HepG2 (cell line): ENCODE results near the gene SNHG17. TPM values are rescaled to one million over a fixed set of nuclear protein-coding genes. Genes with fewer than 3 reads are reported as not detected.
A peak's percentile ranks its signal among the peaks of the same experiment; 100 is the strongest.

Experiments
- ATAC-seq: fragments of 200-7000 bp; cut with Tn5 transposase; 3 replicates; pipeline ENCODE4 v1.9.1; 2020; ENCODE audit warnings: mild to moderate bottlenecking, moderate library complexity
- BruUV-seq: library from RNA; stranded (reverse); fragments of 400-500 nt; replicated peaks from 2 replicates; lab custom pipeline; 2021; lab: Mats Ljungman, UMichigan
- CTCF ChIA-PET: fragments of 300-600 bp; formaldehyde crosslinking; extraction: SDS; loops from one replicate; lab custom pipeline; 2021; ENCODE audit warnings: low total read pairs, inconsistent platforms, low intra/inter-chr PET ratio; lab: Yijun Ruan, JAX
- POLR2A ChIA-PET: fragments of 350-600 bp; sonication (Branson Sonifier 250); formaldehyde crosslinking; loops from one replicate; lab custom pipeline; 2020; ENCODE audit warnings: antibody characterized with exemption, inconsistent platforms; lab: Yijun Ruan, JAX
- DNase-seq: peaks from one replicate; pipeline ENCODE4 v3.0.0-alpha.2; 2015; ENCODE audit warnings: low spot score
- FAIRE-seq: peaks from 3 replicates; lab custom pipeline; 2011; peaks lifted over from hg19 to GRCh38; lab: Jason Lieb, UNC
- H2AFZ ChIP-seq: one replicate; pipeline ENCODE4 v1.6.1; 2011; ENCODE audit warnings: low read length, inconsistent platforms
- H3K27ac ChIP-seq: fragments of 300-600 bp; 3 replicates; pipeline ENCODE4 v1.8.0; 2011; ENCODE audit warnings: mixed run types, mild to moderate bottlenecking, mixed read lengths, low read length, inconsistent platforms; ENCODE audit not compliant: insufficient read depth; ENCODE audit errors: extremely low read length
- H3K27me3 ChIP-seq, 2 experiments: fragments of 200-600 bp in 1 of 2; 2 replicates in 1 of 2; 3 replicates in 1 of 2; pipeline versions ENCODE4 v1.6.0 to v1.8.0; 2011; ENCODE audit warnings: low read length in 2 of 2, mild to moderate bottlenecking in 2 of 2, moderate library complexity in 2 of 2, inconsistent platforms in 1 of 2; ENCODE audit not compliant: insufficient read depth in 2 of 2, control insufficient read depth in 1 of 2
- H3K36me3 ChIP-seq, 2 experiments: fragments of 200-600 bp in 1 of 2; replicated peaks in 1 of 2; 2 replicates in 1 of 2; 3 replicates in 1 of 2; pipeline versions ENCODE4 v1.5.1 to v1.8.0; 2011; ENCODE audit warnings: low read length in 2 of 2, inconsistent platforms in 1 of 2; ENCODE audit not compliant: insufficient read depth in 2 of 2, control insufficient read depth in 1 of 2
- H3K4me1 ChIP-seq: 2 replicates; pipeline ENCODE4 v1.5.1; 2012; ENCODE audit warnings: low read length, inconsistent platforms; ENCODE audit not compliant: insufficient read depth
- H3K4me2 ChIP-seq: 2 replicates; pipeline ENCODE4 v1.6.0; 2011; ENCODE audit warnings: low read depth, low read length, inconsistent platforms
- H3K4me3 ChIP-seq, 3 experiments: fragments of 200-600 bp in 1 of 3; sonication (generic), shearing (Covaris generic) in 1 of 3; replicated peaks in 1 of 3; 2 replicates each; pipeline ENCODE4 v1.5.1; 2011 to 2016; ENCODE audit warnings: low read length in 3 of 3, inconsistent platforms in 2 of 3, low read depth in 2 of 3, mild to moderate bottlenecking in 2 of 3, control low read depth in 1 of 3, mixed read lengths in 1 of 3; ENCODE audit not compliant: insufficient read depth in 1 of 3
- H3K79me2 ChIP-seq: one replicate; pipeline ENCODE4 v1.6.1; 2011; ENCODE audit warnings: low read length, inconsistent platforms; ENCODE audit not compliant: insufficient read depth
- H3K9ac ChIP-seq: 2 replicates; pipeline ENCODE4 v1.6.0; 2011; ENCODE audit warnings: mild to moderate bottlenecking, low read depth, low read length, inconsistent platforms; ENCODE audit not compliant: insufficient read depth
- H3K9me3 ChIP-seq: 2 replicates; pipeline ENCODE4 v1.5.1; 2012; ENCODE audit warnings: mild to moderate bottlenecking, low read length
- H4K20me1 ChIP-seq: 2 replicates; pipeline ENCODE4 v1.6.0; 2011; ENCODE audit warnings: inconsistent platforms, mild to moderate bottlenecking, low read length, moderate library complexity; ENCODE audit not compliant: insufficient read depth
- DBP ChIP-seq: sonication (generic); formaldehyde crosslinking; IDR thresholded peaks from 2 replicates; pipeline ENCODE4 v1.4.0; 2020; ENCODE audit warnings: missing genetic modification reagents; ENCODE audit errors: not compliant biosample characterization
- FUBP1 ChIP-seq: sonication (generic); formaldehyde crosslinking; IDR thresholded peaks from 2 replicates; pipeline ENCODE4 v1.5.1; 2020; ENCODE audit warnings: missing genetic modification reagents, mild to moderate bottlenecking, borderline replicate concordance
- MAFF ChIP-seq: IDR thresholded peaks from 2 replicates; pipeline ENCODE4 v1.6.1; 2011; ENCODE audit warnings: low read depth, low read length, improper control_type of control experiment
- MAFK ChIP-seq, 2 experiments: IDR thresholded peaks in 1 of 2; conservative IDR thresholded peaks in 1 of 2; 2 replicates each; pipeline ENCODE4 v1.6.1; 2011; ENCODE audit warnings: improper control_type of control experiment in 2 of 2, low read length in 2 of 2
- MAZ ChIP-seq, 2 experiments: sonication (generic) in 1 of 2; formaldehyde crosslinking in 1 of 2; IDR thresholded peaks; 2 replicates each; pipeline versions ENCODE4 v1.5.0 to v1.6.1; 2012 to 2020; ENCODE audit warnings: low read depth in 2 of 2, mild to moderate bottlenecking in 2 of 2, borderline replicate concordance in 1 of 2, improper control_type of control experiment in 1 of 2, low read length in 1 of 2, missing genetic modification reagents in 1 of 2, moderate library complexity in 1 of 2
- MTA3 ChIP-seq: sonication (generic); formaldehyde crosslinking; IDR thresholded peaks from 2 replicates; pipeline ENCODE4 v1.4.0; 2020; ENCODE audit warnings: missing genetic modification reagents
- POLR2A ChIP-seq, 2 experiments: IDR thresholded peaks; 2 replicates each; pipeline ENCODE4 v1.6.1; 2011; ENCODE audit warnings: low read depth in 2 of 2, low read length in 2 of 2, mild to moderate bottlenecking in 1 of 2, moderate library complexity in 1 of 2; ENCODE audit not compliant: insufficient read depth in 1 of 2
- POLR2G ChIP-seq: fragments of 200-400 bp; formaldehyde crosslinking; IDR thresholded peaks from 2 replicates; pipeline ENCODE4 v1.6.1; 2018; ENCODE audit warnings: mild to moderate bottlenecking, low read depth, low read length, moderate library complexity
- ZNF567 ChIP-seq: sonication (generic); formaldehyde crosslinking; IDR thresholded peaks from 2 replicates; pipeline ENCODE4 v1.8.1; 2023; ENCODE audit warnings: mild to moderate bottlenecking, missing genetic modification reagents, borderline replicate concordance
- ZNF672 ChIP-seq: sonication (generic); formaldehyde crosslinking; IDR thresholded peaks from 2 replicates; pipeline ENCODE4 v1.8.1; 2022; ENCODE audit warnings: missing genetic modification reagents
- ZNF746 ChIP-seq: sonication (generic); formaldehyde crosslinking; IDR thresholded peaks from 2 replicates; pipeline ENCODE4 v1.8.0; 2022; ENCODE audit warnings: mild to moderate bottlenecking, missing genetic modification reagents
- WGBS: methylation state at CpG from one replicate; pipeline ENCODE4 v1.1.6; 2017; ENCODE audit warnings: low lambda C conversion rate; 5-methylcytosine and 5-hydroxymethylcytosine counted together
- in situ Hi-C: cut with HindIII; loops from 2 replicates; pipeline ENCODE4 v1.10.0; 2017; ENCODE audit warnings: low pct_unique_long_range_greater_than_20kb; ENCODE audit not compliant: extremely low pct_ligation_motif_present
- intact Hi-C: fragments of 100-400 bp; cut with micrococcal nuclease; formaldehyde crosslinking; loops from one replicate; pipeline ENCODE4 v1.10.0; 2022; ENCODE audit not compliant: unreplicated experiment
- polyA plus RNA-seq, 8 experiments: library from polyadenylated mRNA; depleted of rRNA in 3 of 8; stranded (reverse) in 7 of 8; unstranded in 1 of 8; fragments of >200 nt; fragmentation: Illumina TruSeq in 4 of 8; extraction: Trizol in 4 of 8; gene quantifications; 2 replicates each; pipeline versions ENCODE4 v1.2.1 to v1.2.3, GENCODE V29; 2011 to 2016; ENCODE audit warnings: low read depth in 4 of 8, missing spikeins in 1 of 8, mixed read lengths in 1 of 8; ENCODE audit not compliant: insufficient read depth in 1 of 8
- total RNA-seq, 5 experiments: library from RNA; depleted of rRNA; stranded (reverse); fragments of >200 nt; fragmentation: Illumina TruSeq; extraction: Trizol; gene quantifications; 2 replicates each; pipeline ENCODE4 v1.2.3, GENCODE V29; 2016; ENCODE audit warnings: low read depth in 1 of 5
- TF ChIP-seq, protein P1 (sequence below): sonication (generic); formaldehyde crosslinking; IDR thresholded peaks from 2 replicates; pipeline ENCODE4 v1.4.0; 2020; ENCODE audit warnings: missing genetic modification reagents
- TF ChIP-seq, protein P2 (sequence below): sonication (generic); formaldehyde crosslinking; IDR thresholded peaks from 2 replicates; pipeline ENCODE4 v1.5.0; 2020; ENCODE audit warnings: mild to moderate bottlenecking, missing genetic modification reagents

Gene SNHG17
- total and polyA plus RNA-seq, 2 of the 13 experiments (the other 11 are each of a cell fraction or from before 2014, with no cell fraction given), result 26.2 to 41.2 TPM

DNA sequence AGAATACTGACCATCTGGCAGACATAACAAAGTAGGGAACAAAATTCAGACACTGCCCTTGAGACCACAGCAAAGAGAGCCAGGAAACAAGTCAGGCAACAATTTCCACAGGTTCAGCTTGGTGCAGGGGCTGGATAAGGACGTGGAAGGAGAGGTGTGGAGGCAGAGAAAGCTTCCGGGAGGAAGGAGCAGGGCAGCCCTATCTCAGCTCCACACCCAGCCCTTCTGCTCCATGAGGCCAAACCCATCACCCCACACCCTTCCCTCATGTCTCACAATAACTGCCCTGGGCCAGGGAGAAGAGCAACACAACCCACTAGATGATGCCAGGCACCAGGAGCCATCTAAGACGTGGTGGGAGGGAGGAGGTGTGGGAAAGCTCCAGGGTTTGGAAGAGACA lies 5.8 kb downstream of the SNHG17 start (continued):
- TF ChIP-seq DBP (no peak), ZNF567 (CRISPR knock-in tag) (0 out of 2 replicates have a peak, but pooled peaks have one; percentile 52), FUBP1 (CRISPR knock-in tag) (no peak), MTA3 (no peak), MAZ (IDR thresholded peaks at IDR 0.05; ENCODE audit: borderline replicate concordance, low read depth, low read length) (no peak), MAZ (CRISPR knock-in tag; IDR thresholded peaks at IDR 0.05; ENCODE audit: low read depth) (no peak)
- TF ChIP-seq, protein P1, sequence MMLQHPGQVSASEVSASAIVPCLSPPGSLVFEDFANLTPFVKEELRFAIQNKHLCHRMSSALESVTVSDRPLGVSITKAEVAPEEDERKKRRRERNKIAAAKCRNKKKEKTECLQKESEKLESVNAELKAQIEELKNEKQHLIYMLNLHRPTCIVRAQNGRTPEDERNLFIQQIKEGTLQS, result no peak
- TF ChIP-seq, all 625 proteins: peak for 8

- peaks cover 88% of the 10 kb centered on the region for H3K79me2 ChIP-seq
- no peak for ATAC-seq
- peaks cover 83% of the 10 kb centered on the region for H4K20me1 ChIP-seq
Observed at GRCh38 chr20:38428800-38429199, 6.3 kb downstream of the SNHG17 start.

More at GRCh38 chr20:38428800-38429199, 6.3 kb downstream of the SNHG17 start:
- 96% methylated on average over 3 of the region's 3 CpGs for WGBS
- Histone ChIP-seq H3K4me3 (no peak overlapping the region), H3K36me3 (peaks cover 82 to 96% of the 10 kb centered on the region in 2 experiments), H3K4me1 (peaks cover 46% of the 10 kb centered on the region), H3K9me3 (no peaks in the 10 kb centered on the region), H3K9ac (no peak overlapping the region), H3K27me3 (no peaks in the 10 kb centered on the region), H3K27ac (no peak overlapping the region), H2AFZ (no peak overlapping the region), H3K4me2 (no peak overlapping the region)
- no TSS peak for BruUV-seq
- ChIA-PET POLR2A (interaction anchor here (1.9 to 7.1 kb wide), 2 partner anchors 11 to 19 kb away, joined by 8 to 294 read pairs; no protein-coding TSS in a partner anchor), CTCF (no interaction called here)
- intact Hi-C loops (no loop called here), in situ Hi-C loops (loop anchor here (25.0 kb wide), 1 partner anchor 309 kb away; the partner anchor contains the start of gene ACTR5)
- DNase-seq (no peak), FAIRE-seq (no peak)
- TF ChIP-seq POLR2G (no peak), ZNF672 (CRISPR knock-in tag) (no peak), ZNF746 (CRISPR knock-in tag) (0 out of 2 replicates have a peak, but pooled peaks have one; percentile 23), MAFK (conservative IDR thresholded peaks at IDR 0.05 in 1 of 2, IDR thresholded peaks at IDR 0.05 in 1 of 2; ENCODE audit: low read length in 2 of 2) (peak; percentile 95 to 96), MAFF (peak; percentile 94), POLR2A (IDR thresholded peaks at IDR 0.05; ENCODE audit: insufficient read depth in 1 of 2, low read depth in 2 of 2, low read length in 2 of 2) (peak in 1 of 2 experiments; percentile 15; a peak in 1 of 4 replicates)
- TF ChIP-seq, protein P2, sequence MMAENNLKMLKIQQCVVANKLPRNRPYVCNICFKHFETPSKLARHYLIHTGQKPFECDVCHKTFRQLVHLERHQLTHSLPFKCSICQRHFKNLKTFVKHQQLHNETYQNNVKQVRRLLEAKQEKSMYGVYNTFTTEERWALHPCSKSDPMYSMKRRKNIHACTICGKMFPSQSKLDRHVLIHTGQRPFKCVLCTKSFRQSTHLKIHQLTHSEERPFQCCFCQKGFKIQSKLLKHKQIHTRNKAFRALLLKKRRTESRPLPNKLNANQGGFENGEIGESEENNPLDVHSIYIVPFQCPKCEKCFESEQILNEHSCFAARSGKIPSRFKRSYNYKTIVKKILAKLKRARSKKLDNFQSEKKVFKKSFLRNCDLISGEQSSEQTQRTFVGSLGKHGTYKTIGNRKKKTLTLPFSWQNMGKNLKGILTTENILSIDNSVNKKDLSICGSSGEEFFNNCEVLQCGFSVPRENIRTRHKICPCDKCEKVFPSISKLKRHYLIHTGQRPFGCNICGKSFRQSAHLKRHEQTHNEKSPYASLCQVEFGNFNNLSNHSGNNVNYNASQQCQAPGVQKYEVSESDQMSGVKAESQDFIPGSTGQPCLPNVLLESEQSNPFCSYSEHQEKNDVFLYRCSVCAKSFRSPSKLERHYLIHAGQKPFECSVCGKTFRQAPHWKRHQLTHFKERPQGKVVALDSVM (CRISPR knock-in tag), result 0 out of 2 replicates have a peak, but pooled peaks have one; percentile 36
